Thyroid gland (tissue), 4 donors: Measurements from ENCODE around the gene VWA1.

Experiments used
- CTCF ChIP-seq, 6 experiments: fragments of 200-600 bp in 3 of 6; fragments of 450-650 bp in 3 of 6; sonication (generic) in 3 of 6; IDR thresholded peaks; one replicate each; pipeline ENCODE4 v1.5.1; 2016 to 2019; ENCODE audit warnings: antibody characterized with exemption in 6 of 6, mild to moderate bottlenecking in 2 of 6, inconsistent platforms in 1 of 6, moderate library complexity in 1 of 6
- POLR2A ChIP-seq, 2 donors: fragments of 450-650 bp; IDR thresholded peaks; one replicate each; pipeline ENCODE4 v1.6.1; 2017; ENCODE audit warnings: antibody characterized with exemption in 2 of 2, mild to moderate bottlenecking in 2 of 2, moderate library complexity in 1 of 2

DNA sequence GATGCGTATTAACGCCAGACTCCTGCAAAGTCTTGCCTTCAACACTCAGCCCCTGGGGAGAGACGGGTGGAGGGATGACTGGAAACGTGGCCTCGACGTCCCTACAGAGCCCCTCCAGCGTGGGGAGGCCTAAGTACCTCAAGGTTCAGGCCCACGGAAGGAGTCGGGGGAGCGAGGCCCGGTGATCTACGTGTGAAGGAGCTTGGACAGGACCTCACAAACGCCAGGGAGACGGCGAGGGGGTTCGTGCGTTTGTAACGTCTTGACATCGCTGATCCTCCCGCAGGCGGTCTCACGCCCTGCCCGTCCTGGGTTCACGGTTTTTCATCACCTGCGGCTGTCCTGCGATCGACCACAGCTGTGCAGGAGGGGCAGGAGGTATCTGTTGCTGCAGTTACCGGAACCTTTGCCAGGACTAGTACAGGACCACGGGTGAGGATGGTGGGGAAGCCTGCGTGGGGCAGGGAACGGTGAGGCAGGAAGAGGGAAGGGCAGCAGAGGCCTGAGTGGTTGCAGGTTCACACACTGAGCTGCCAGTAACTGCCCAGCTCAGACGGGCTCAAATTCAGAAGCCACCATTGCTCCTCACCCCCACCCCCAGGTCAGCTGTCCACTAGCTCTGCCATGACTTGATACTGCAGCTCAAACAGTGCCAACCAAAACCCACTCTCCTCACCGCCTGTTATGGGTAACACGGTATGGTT lies 35.5 kb upstream of the VWA1 start:
- TF ChIP-seq CTCF (IDR thresholded peaks at IDR 0.05), result no peak
- TF ChIP-seq POLR2A (IDR thresholded peaks at IDR 0.05), result no peak
